CD4-positive, alpha-beta memory T cell (primary cell): Measurements from ENCODE around the gene LRRFIP2. TPM values are rescaled to one million over a fixed set of nuclear protein-coding genes. Genes with fewer than 3 reads are reported as not detected.

ENCODE experiments used
- CTCF ChIA-PET: fragments of 350-600 bp; sonication (Branson Sonifier 250); formaldehyde crosslinking; loops from one replicate; lab custom pipeline; 2021; ENCODE audit warnings: inconsistent platforms; ENCODE audit not compliant: partially characterized antibody; lab: Charles Lee
- POLR2A ChIA-PET: fragments of 350-600 bp; sonication (Branson Sonifier 250); formaldehyde crosslinking; loops from one replicate; lab custom pipeline; 2021; ENCODE audit not compliant: partially characterized antibody; lab: Charles Lee
- DNase-seq, 5 donors: peaks; one replicate each; pipeline versions ENCODE4 v3.0.0 to v3.0.0-alpha.2; 2020 to 2022; ENCODE audit warnings: mixed read lengths in 1 of 5
- H3K27ac ChIP-seq: one replicate; pipeline ENCODE4 v1.7.0; 2013; ENCODE audit warnings: low read depth, low read length
- H3K27me3 ChIP-seq: 2 replicates; pipeline ENCODE4 v1.7.0; 2013; ENCODE audit warnings: mild to moderate bottlenecking, low read length, moderate library complexity; ENCODE audit not compliant: insufficient read depth
- H3K36me3 ChIP-seq: 2 replicates; pipeline ENCODE4 v1.7.0; 2013; ENCODE audit warnings: mild to moderate bottlenecking, low read length, moderate library complexity; ENCODE audit not compliant: insufficient read depth
- H3K4me1 ChIP-seq: 2 replicates; pipeline ENCODE4 v1.7.0; 2013; ENCODE audit warnings: mild to moderate bottlenecking, low read length, moderate library complexity; ENCODE audit not compliant: insufficient read depth
- H3K4me3 ChIP-seq, 2 donors: one replicate each; pipeline ENCODE4 v1.7.0; 2013; ENCODE audit warnings: low read length in 2 of 2, mild to moderate bottlenecking in 1 of 2
- H3K9me3 ChIP-seq, 2 donors: one replicate each; pipeline ENCODE4 v1.7.0; 2013; ENCODE audit warnings: low read length in 2 of 2, control low read depth in 1 of 2; ENCODE audit not compliant: control insufficient read depth in 1 of 2
- H3K27ac Mint-ChIP-seq, 7 donors: one replicate each; pipeline ENCODE4 v1.8.0; 2020 to 2021; ENCODE audit warnings: mixed read lengths in 7 of 7, mild to moderate bottlenecking in 6 of 7, inconsistent platforms in 3 of 7, moderate library complexity in 3 of 7
- H3K27me3 Mint-ChIP-seq, 2 donors: one replicate each; pipeline ENCODE4 v1.8.0; 2020 to 2021; ENCODE audit warnings: mixed read lengths in 2 of 2
- H3K36me3 Mint-ChIP-seq, 2 donors: one replicate each; pipeline ENCODE4 v1.8.0; 2020 to 2021; ENCODE audit warnings: mixed read lengths in 2 of 2, inconsistent platforms in 1 of 2, mild to moderate bottlenecking in 1 of 2
- H3K4me1 Mint-ChIP-seq, 4 donors: one replicate each; pipeline ENCODE4 v1.8.0; 2020 to 2021; ENCODE audit warnings: mixed read lengths in 4 of 4, mild to moderate bottlenecking in 1 of 4
- H3K4me3 Mint-ChIP-seq, 8 donors: one replicate each; pipeline ENCODE4 v1.8.0; 2020 to 2021; ENCODE audit warnings: mixed read lengths in 8 of 8, mild to moderate bottlenecking in 7 of 8, moderate library complexity in 6 of 8, inconsistent platforms in 3 of 8
- H3K9me3 Mint-ChIP-seq, 8 donors: one replicate each; pipeline ENCODE4 v1.8.0; 2020 to 2021; ENCODE audit warnings: mixed read lengths in 8 of 8, mild to moderate bottlenecking in 5 of 8, inconsistent platforms in 3 of 8, moderate library complexity in 1 of 8
- intact Hi-C: fragments of 100-400 bp; cut with micrococcal nuclease; formaldehyde crosslinking; loops from one replicate; pipeline ENCODE4 v1.15.1; 2023
- polyA plus RNA-seq, 2 donors: library from polyadenylated mRNA; unstranded; fragments of 300-500 nt; fragmentation: Illumina TruSeq; gene quantifications; one replicate each; pipeline ENCODE4 v1.2.3, GENCODE V29; 2021
- total RNA-seq, 2 experiments: library from RNA; stranded (reverse); gene quantifications; one replicate each; pipeline ENCODE4 v1.2.3, GENCODE V29; 2021

The LRRFIP2 gene
- total and polyA plus RNA-seq, 4 experiments from 2014 or later, result 8.2 to 29.6 (median 22.0) TPM

DNA sequence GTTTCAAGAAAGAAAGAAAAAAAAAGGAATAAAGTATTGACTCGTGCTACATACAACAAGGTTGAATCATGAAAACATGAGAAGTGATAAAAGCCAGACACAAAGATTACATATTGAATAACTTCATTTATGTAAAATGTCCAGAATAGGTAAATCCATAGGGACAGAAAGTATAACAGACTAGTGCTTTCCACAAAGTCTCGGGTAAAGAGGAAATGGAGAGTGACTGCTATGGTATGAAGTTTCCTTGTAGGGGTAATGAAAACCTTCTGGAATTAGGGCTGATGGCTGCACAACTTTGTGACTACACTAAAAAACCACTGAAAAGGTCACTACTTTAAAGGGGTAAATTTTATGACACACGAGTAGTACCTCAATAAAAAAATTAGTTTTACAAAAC lies 13.0 kb downstream of the LRRFIP2 start:
- H3K27me3 Mint-ChIP-seq, result no peaks in the 10 kb centered on the region
- no peak overlapping the region for H3K27ac ChIP-seq
- peaks cover 19% of the 10 kb centered on the region for H3K4me1 ChIP-seq
- no peaks in the 10 kb centered on the region for H3K9me3 ChIP-seq
- ChIA-PET CTCF (no interaction called here), POLR2A (no interaction called here)
- H3K27me3 ChIP-seq, result no peaks in the 10 kb centered on the region
- no peak for DNase-seq
- H3K36me3 Mint-ChIP-seq, result peaks cover 20 to 29% of the 10 kb centered on the region in 2 donors
- no peak overlapping the region for H3K4me3 ChIP-seq
- peaks cover 23 to 26% (median 24%) of the 10 kb centered on the region in 4 donors for H3K4me1 Mint-ChIP-seq
- no peaks in the 10 kb centered on the region for H3K36me3 ChIP-seq
- H3K9me3 Mint-ChIP-seq, result no peaks in the 10 kb centered on the region
- no peak overlapping the region for H3K4me3 Mint-ChIP-seq
- intact Hi-C loops, result no loop called here
- peak overlapping the region in 2 of 7 donors; percentile 14 to 65 for H3K27ac Mint-ChIP-seq

DNA sequence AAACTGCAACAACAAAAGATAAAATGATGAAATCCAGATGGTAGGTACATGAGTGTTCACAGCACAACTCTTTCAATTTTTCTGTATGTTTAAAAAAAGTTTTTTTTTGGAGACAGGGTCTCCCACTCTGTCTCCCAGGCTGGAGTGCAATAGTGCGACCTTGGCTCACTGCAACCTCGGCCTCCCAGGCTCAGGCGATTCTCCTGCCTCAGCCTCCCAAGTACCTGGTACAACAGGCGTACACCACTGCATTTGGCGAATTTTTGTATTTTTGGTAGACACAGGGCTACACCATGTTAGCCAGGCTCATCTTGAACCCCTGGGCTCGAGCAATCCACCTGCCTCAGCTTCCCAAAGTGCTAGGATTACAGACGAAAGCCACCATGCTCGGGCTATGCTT lies 18.6 kb downstream of the LRRFIP2 start:
- no peaks in the 10 kb centered on the region for H3K36me3 ChIP-seq
- ChIA-PET POLR2A (no interaction called here), CTCF (no interaction called here)
- no peak overlapping the region for H3K27ac Mint-ChIP-seq
- peaks cover 31 to 43% of the 10 kb centered on the region in 2 donors for H3K36me3 Mint-ChIP-seq
- DNase-seq, result no peak
- intact Hi-C loops, result no loop called here
- no peak overlapping the region for H3K4me3 ChIP-seq
- no peaks in the 10 kb centered on the region for H3K27me3 ChIP-seq
- no peaks in the 10 kb centered on the region for H3K9me3 ChIP-seq
- no peak overlapping the region for H3K27ac ChIP-seq
- H3K4me1 Mint-ChIP-seq, result peaks cover 14 to 16% (median 14%) of the 10 kb centered on the region in 4 donors
- H3K27me3 Mint-ChIP-seq, result no peaks in the 10 kb centered on the region
- H3K4me3 Mint-ChIP-seq, result no peak overlapping the region
- H3K4me1 ChIP-seq, result peaks cover 10% of the 10 kb centered on the region
- no peaks in the 10 kb centered on the region for H3K9me3 Mint-ChIP-seq

DNA sequence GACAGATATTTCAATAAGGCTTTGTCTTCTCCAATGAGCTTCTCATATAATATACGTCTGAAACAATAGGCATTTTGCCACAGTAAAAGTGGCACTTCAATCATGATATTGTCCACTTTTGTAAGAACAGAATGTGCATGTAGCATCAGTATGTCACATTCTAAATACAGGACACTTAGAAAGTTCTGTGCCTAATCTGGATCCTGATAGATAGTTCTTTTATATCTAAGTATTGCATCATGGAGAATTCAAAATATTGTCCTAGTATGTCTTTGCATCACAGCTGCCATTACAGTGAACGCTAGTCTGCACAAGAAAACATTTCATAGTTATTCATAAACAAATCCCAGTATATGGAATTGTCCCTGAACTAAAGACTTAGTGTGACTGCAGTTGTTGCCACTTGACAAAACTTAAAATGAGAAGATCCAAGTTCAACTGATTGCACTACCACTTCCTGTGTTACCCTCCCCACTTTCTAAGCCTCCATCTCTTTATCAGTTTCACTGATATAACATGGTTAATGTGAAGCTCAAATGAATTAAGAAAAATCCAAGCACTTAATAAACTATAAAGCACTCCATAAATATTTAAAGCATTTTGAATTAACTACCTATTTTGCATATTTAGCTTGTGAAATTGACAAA lies 19.6 kb downstream of the LRRFIP2 start:
- no peaks in the 10 kb centered on the region for H3K27me3 ChIP-seq
- no peaks in the 10 kb centered on the region for H3K9me3 ChIP-seq
- no peak overlapping the region for H3K27ac ChIP-seq
- intact Hi-C loops, result no loop called here
- ChIA-PET CTCF (interaction anchor here (1.4 kb wide), 1 partner anchor 9 kb away, joined by 3 read pairs; no protein-coding TSS in a partner anchor), POLR2A (no interaction called here)
- no peak overlapping the region for H3K4me3 ChIP-seq
- H3K27ac Mint-ChIP-seq, result peak overlapping the region in 1 of 7 donors; percentile 13
- H3K36me3 Mint-ChIP-seq, result peaks cover 27 to 39% of the 10 kb centered on the region in 2 donors
- peaks cover 14 to 17% (median 14%) of the 10 kb centered on the region in 4 donors for H3K4me1 Mint-ChIP-seq
- DNase-seq, result no peak
- H3K4me1 ChIP-seq, result peaks cover 10% of the 10 kb centered on the region
- no peaks in the 10 kb centered on the region for H3K27me3 Mint-ChIP-seq
- no peaks in the 10 kb centered on the region for H3K9me3 Mint-ChIP-seq
- no peak overlapping the region for H3K4me3 Mint-ChIP-seq
- H3K36me3 ChIP-seq, result no peaks in the 10 kb centered on the region

DNA sequence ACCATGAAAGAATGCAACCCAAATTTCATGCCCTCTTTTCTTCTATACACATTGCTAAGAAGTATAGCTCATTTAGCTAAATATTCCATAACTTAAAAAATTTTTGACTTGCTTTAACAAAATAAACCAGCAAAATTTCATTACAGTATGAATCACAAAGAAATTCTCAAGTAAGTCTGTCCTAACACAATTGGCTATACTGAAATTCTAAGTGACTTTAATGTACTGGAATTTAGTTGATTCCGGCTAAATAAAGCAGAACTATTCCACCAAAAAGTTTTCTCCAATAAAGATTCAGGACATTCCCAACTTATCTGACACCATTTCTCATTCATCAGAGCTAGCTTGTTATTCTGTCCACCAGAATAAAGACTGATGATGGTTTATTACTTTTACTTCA lies 23.8 kb downstream of the LRRFIP2 start:
- H3K36me3 Mint-ChIP-seq, result peaks cover 46 to 53% of the 10 kb centered on the region in 2 donors
- H3K4me3 Mint-ChIP-seq, result no peak overlapping the region
- no peak for DNase-seq
- H3K27me3 Mint-ChIP-seq, result no peaks in the 10 kb centered on the region
- POLR2A ChIA-PET, result no interaction called here
- CTCF ChIA-PET, result no interaction called here
- Histone ChIP-seq H3K36me3 (peaks cover 7% of the 10 kb centered on the region), H3K4me1 (peaks cover 12% of the 10 kb centered on the region), H3K9me3 (no peaks in the 10 kb centered on the region), H3K27me3 (no peaks in the 10 kb centered on the region), H3K27ac (no peak overlapping the region), H3K4me3 (no peak overlapping the region)
- H3K4me1 Mint-ChIP-seq, result peaks cover 17 to 23% (median 20%) of the 10 kb centered on the region in 4 donors
- intact Hi-C loops, result no loop called here
- H3K9me3 Mint-ChIP-seq, result no peaks in the 10 kb centered on the region
- H3K27ac Mint-ChIP-seq, result no peak overlapping the region

DNA sequence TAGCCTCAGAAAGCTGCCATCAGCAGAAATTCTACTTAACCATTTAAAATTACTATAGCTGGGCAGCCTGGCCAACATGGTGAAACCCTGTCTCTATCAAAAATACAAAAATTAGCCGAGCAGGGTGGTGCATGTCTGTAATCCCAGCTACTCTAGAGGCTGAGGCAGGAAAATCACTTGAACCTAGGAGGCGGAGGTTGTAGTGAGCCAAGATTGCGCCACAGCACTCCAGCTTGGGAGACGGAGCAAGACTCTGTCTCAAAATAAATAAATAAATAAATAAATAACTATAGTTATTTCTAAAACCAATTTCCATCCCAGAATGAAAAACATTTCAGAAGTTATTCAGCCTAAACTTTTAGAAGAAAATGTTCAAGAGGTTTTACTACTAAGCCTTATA lies 25.1 kb downstream of the LRRFIP2 start:
- Mint-ChIP-seq H3K4me3 (no peak overlapping the region), H3K27me3 (no peaks in the 10 kb centered on the region), H3K4me1 (peaks cover 21 to 26% (median 24%) of the 10 kb centered on the region in 4 donors), H3K27ac (no peak overlapping the region), H3K36me3 (peaks cover 44 to 58% of the 10 kb centered on the region in 2 donors), H3K9me3 (no peaks in the 10 kb centered on the region)
- CTCF ChIA-PET, result no interaction called here
- H3K4me3 ChIP-seq, result no peak overlapping the region
- no peaks in the 10 kb centered on the region for H3K27me3 ChIP-seq
- H3K9me3 ChIP-seq, result no peaks in the 10 kb centered on the region
- no peak overlapping the region for H3K27ac ChIP-seq
- intact Hi-C loops, result no loop called here
- no peak for DNase-seq
- peaks cover 7% of the 10 kb centered on the region for H3K36me3 ChIP-seq
- POLR2A ChIA-PET, result no interaction called here
- peaks cover 12% of the 10 kb centered on the region for H3K4me1 ChIP-seq

DNA sequence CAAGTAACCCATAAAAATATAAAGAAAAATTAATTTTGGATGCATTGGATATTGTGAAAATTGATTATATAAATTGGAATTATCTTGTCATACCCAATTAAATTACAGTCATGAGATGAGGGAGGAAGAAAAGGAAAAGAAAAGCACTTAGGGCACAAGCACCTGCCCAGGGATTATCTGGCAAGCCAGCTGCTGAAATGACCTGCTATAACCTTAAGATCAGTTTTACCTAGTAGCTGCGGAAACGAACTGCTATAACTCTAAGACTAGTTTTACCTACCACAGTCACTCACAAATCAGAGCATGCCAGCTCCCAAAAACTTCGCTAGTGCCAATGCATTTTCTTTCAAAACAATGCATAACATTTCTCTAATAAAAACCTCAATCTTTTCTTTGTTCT lies 26.2 kb downstream of the LRRFIP2 start:
- intact Hi-C loops, result no loop called here
- Histone ChIP-seq H3K9me3 (no peaks in the 10 kb centered on the region), H3K36me3 (peaks cover 7% of the 10 kb centered on the region), H3K27me3 (no peaks in the 10 kb centered on the region), H3K27ac (no peak overlapping the region), H3K4me1 (peaks cover 12% of the 10 kb centered on the region), H3K4me3 (no peak overlapping the region)
- Mint-ChIP-seq H3K27ac (no peak overlapping the region), H3K36me3 (peaks cover 40 to 53% of the 10 kb centered on the region in 2 donors), H3K4me3 (no peak overlapping the region), H3K4me1 (peaks cover 19 to 25% (median 21%) of the 10 kb centered on the region in 4 donors), H3K27me3 (no peaks in the 10 kb centered on the region), H3K9me3 (no peaks in the 10 kb centered on the region)
- ChIA-PET POLR2A (no interaction called here), CTCF (interaction anchor here (1.5 kb wide), 1 partner anchor 26 kb away, joined by 3 read pairs; the partner anchor contains the start of gene LRRFIP2)
- no peak for DNase-seq

DNA sequence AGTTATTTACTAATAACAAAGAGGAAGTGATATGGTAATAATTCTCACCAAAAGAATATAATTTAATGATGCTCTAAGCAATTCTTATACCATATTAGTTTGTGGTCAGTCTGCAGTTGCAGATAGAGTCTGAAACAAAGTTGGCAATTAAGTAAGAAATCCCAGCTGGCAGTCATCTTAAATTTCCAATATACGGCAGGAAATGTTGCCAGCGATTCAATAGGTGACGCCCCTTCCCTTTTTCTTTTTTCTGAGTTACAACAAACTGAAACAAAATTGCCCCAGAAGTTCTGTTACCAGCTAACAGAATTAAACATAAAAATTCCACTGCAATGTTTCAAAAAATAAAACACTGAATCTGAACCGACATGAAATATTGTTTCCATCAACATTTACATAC lies 26.7 kb downstream of the LRRFIP2 start:
- peaks cover 19 to 25% (median 21%) of the 10 kb centered on the region in 4 donors for H3K4me1 Mint-ChIP-seq
- no peak for DNase-seq
- no peak overlapping the region for H3K4me3 Mint-ChIP-seq
- intact Hi-C loops, result no loop called here
- Histone ChIP-seq H3K36me3 (peaks cover 7% of the 10 kb centered on the region), H3K27me3 (no peaks in the 10 kb centered on the region), H3K9me3 (no peaks in the 10 kb centered on the region), H3K4me1 (peaks cover 12% of the 10 kb centered on the region), H3K27ac (no peak overlapping the region), H3K4me3 (no peak overlapping the region)
- H3K9me3 Mint-ChIP-seq, result no peaks in the 10 kb centered on the region
- ChIA-PET POLR2A (no interaction called here), CTCF (interaction anchor here (1.5 kb wide), 1 partner anchor 26 kb away, joined by 3 read pairs; the partner anchor contains the start of gene LRRFIP2)
- H3K36me3 Mint-ChIP-seq, result peaks cover 40 to 56% of the 10 kb centered on the region in 2 donors
- H3K27ac Mint-ChIP-seq, result no peak overlapping the region
- H3K27me3 Mint-ChIP-seq, result no peaks in the 10 kb centered on the region
